ENCODE measurements around the gene SLC6A12.

DNA sequence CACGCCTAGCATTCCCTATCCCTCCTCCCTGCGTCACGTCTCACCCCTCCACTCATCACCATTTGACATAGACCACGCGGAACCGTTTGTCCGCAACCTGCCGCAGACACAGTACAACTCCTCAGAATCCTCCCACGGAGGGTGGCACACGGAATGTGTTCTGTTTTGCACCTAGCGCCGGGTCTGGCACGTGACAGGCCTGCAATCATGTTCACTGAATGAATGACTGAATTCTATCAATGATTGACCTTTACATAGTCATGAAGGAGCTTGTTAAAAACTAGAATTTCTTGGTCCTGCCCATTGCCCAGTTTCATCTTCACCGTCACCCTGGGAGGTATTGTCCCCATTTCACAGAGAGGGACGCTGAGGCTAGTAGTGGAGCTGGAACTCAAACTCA lies 4.7 kb downstream of the SLC6A12 start:
- TF ChIP-seq POLR2A (IDR thresholded peaks at IDR 0.05): no peak
- TF ChIP-seq, protein P1, sequence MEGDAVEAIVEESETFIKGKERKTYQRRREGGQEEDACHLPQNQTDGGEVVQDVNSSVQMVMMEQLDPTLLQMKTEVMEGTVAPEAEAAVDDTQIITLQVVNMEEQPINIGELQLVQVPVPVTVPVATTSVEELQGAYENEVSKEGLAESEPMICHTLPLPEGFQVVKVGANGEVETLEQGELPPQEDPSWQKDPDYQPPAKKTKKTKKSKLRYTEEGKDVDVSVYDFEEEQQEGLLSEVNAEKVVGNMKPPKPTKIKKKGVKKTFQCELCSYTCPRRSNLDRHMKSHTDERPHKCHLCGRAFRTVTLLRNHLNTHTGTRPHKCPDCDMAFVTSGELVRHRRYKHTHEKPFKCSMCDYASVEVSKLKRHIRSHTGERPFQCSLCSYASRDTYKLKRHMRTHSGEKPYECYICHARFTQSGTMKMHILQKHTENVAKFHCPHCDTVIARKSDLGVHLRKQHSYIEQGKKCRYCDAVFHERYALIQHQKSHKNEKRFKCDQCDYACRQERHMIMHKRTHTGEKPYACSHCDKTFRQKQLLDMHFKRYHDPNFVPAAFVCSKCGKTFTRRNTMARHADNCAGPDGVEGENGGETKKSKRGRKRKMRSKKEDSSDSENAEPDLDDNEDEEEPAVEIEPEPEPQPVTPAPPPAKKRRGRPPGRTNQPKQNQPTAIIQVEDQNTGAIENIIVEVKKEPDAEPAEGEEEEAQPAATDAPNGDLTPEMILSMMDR (IDR thresholded peaks at IDR 0.05 in 4 of 5, conservative IDR thresholded peaks at IDR 0.05 in 1 of 5): no peak

All from gastrocnemius medialis (tissue), 4 donors.